NCI-H2171 (cell line): Measurements from ENCODE around the gene TACO1.

Experiments
- DNase-seq: peaks from one replicate; lab custom pipeline; 2025; lab: John Stamatoyannopoulos, UW

TACO1 gene

GRCh38 chr17:63601439-63602371 lies 1.0 kb downstream of the TACO1 start:
- DNase-seq = no peak

GRCh38 chr17:63609816-63610573 lies 9.3 kb downstream of the TACO1 start:
- DNase-seq = no peak

DNA sequence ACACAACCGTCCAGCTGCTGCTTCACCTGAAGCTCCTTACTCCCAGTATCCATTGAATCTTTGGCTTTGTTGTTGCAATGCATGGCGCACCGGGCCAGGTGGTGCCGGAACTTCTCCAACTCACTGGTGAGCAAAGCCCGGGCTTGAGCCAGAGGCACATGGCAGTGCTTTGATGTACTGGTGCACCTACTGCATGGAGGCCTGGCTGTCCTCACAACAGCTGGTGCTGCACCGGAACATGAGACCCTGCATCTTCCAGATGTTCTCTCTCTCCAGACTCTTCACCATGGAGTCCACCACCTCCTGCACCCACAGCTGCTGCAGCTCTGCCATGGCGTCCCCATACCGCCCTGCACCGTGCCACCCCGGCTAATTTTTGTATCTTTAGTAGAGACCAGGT lies 10.2 kb downstream of the TACO1 start:
- no peak for DNase-seq

DNA sequence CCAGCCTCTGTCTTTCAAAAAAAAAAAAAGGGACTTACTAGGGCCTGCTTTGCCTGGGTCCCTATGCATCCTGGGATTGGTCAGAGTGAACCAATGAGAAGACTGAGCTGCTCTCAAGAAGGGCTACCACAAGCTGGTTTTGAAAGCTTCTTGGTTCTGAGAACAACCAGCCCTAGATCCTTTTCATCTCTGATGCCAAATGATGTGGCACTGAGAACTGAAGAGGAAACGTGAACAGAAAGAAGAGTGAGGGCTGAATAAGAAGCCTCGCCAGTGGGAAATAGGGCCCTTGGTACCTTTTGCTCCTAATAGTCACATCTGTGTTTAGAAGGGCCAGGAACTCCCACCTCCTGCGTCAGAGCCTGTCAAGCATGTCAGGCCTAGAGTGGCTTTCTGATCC lies 10.7 kb downstream of the TACO1 start:
- DNase-seq = no peak

- no peak for DNase-seq
These were observed 13.0 kb downstream of the TACO1 start for GRCh38 chr17:63613663-63614062.

GRCh38 chr17:63621229-63621683 lies 20.6 kb downstream of the TACO1 start:
- DNase-seq = no peak

- DNase-seq = peak; percentile 99
These were observed 21.2 kb downstream of the TACO1 start, which contains the start of gene MAP3K3 for GRCh38 chr17:63621684-63622573. MAP3K3 (plus strand) TSS chr17:63622417; CDS start chr17:63622760, 343 bp downstream.

DNA sequence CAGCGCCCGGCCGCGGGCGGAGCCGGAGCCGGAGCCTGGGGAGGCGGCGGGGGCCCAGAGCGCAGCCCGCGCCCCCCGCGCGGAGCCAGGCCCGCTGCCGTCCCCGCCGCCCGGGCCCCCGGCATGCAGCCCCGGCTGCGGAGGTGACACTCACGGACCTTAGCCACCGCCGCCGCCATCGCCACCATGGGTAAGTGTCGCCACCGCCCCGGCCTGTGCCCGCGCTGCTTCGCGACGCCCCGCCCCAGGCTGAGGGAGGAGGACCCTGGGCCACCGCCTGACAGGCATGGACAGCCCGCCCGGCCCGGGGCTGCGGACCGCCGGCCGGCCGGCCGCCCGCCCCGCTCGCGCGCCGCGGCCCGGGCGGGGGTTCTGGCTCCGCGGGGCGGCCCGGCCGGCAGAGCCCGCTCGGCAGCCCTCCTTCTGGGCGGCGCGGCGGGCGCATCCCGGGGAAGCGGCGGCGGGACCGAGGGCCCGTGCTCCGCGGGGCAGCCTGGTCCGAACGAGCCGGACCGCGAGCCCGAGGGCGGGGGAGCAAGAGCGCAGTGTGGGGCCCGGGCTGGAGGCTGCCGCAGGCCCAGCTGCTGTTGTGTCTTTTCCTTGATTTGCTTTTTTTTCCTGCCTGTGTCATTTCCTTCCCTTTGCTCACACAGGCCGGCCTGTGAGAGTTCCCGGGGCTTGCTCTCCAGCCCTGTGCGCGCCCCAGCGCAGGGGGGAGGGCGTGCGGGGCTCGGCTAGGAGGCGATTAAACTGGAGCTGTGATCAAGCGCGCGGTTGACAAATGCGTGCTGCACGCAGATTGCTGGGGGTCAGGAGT lies 22.1 kb downstream of the TACO1 start:
- DNase-seq = peak; percentile 47

GRCh38 chr17:63623786-63624530 lies 23.3 kb downstream of the TACO1 start:
- DNase-seq = no peak

GRCh38 chr17:63624531-63624880 lies 23.8 kb downstream of the TACO1 start:
- no peak for DNase-seq

DNA sequence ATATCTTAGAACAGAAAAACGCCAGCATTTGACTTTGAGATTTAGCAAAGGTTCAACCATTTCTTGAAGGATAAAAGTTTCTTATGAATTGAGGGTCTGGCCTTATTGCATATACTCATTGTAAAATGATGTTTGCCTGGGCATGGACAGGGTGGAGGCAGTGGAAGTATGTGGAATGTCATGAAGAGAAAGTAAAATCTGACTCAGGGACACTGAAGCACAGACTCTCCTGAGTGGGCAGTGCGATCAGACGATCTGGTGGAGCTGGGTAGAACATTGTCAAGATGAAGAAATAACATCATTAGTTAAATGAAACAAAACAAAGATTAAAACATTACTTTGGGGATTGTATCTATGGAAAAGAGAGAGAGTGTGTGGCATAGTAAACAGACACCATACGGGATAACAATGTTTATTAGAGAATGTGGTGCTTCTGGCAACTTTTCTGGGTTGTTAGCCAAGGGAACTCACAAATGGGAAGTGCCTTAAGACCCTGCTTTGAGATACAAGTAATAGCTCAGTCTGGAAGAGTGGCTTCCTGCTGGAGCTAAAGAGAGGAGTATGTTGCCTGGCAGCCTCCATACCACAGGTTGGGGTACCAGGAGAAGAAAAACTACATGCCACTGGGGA lies 26.0 kb downstream of the TACO1 start:
- DNase-seq = no peak

DNA sequence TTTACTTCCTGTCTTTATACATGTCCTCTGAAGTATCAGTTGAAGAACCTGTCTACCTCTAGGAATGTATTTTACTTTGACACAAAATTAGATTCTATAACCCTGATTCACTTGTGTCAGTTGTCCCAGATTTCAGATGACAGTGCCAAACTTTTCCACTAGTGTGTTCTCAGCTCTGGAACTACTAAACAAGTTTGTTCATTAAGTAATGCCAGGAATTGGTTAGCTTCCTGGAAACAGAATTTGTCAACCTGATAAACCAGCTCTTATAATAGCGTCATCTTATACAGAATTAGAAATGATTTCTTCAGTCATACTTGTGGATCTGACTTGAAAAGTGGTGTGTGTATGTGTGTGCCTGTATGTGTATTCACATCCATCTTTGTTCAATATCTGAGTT lies 28.9 kb downstream of the TACO1 start:
- no peak for DNase-seq

DNA sequence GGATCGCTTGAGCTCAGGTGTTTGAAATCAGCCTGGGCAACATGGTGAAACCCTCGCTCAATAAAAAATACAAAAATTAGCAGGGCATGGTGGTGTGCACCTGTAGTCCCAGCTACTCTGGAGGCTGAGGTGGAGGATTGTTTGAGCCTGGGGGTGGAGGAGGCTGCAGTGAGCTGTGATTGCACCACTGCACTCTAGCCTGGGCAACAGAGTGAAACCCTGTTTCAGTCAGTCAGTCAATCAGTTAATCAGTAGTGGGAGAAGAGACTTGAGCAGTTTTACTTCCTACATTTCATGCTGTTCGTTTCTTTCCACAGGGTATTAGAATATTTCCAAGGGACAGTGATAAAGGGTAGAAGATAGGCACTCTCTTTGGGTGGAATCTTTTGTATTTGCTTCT lies 30.4 kb downstream of the TACO1 start:
- DNase-seq = no peak

DNA sequence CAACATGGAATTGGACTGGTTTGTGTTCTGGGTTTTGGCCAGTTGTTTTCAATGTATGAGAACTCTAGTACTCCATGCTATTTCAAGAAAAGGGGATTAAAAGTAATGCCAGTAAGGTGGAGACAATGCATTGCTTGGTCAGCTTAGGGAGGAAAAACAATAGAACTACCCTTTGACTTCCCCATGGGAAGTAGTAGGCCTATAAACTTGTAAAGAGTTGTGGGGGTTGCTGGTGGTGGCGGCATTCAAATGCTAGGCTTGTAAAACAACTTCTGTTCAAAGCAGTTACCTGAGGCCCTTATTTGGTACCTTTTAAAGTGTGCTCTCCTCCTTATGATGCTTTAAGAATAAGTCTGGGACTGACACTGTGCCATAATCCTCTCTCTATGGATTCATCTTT lies 30.9 kb downstream of the TACO1 start:
- no peak for DNase-seq

- DNase-seq = no peak
These were observed 33.0 kb downstream of the TACO1 start for GRCh38 chr17:63633742-63634141.

- DNase-seq = no peak
These were observed 33.5 kb downstream of the TACO1 start for GRCh38 chr17:63634163-63634562.

- DNase-seq = no peak
These were observed 34.1 kb downstream of the TACO1 start for GRCh38 chr17:63634816-63635215.

GRCh38 chr17:63635290-63635689 lies 34.6 kb downstream of the TACO1 start:
- no peak for DNase-seq

DNA sequence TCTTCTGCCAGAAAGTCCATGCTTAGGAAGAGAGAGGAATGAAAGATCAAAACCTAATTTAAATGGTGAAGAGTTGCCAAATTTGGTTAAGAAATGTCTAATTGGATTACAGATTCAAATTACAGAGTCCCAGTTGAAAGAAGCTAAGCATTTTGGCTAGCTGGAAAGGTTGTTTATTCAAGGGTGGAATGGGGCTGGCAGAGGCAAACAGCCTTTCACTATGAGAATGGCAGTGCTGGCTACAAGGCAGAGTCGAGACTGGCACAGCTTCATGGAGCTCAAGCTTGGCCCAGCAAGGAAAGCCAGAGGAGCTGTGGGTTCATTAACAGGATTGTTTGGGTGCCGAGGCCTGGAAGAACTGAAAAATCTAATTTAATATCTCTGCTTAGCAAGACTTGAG lies 35.1 kb downstream of the TACO1 start:
- DNase-seq = no peak

DNA sequence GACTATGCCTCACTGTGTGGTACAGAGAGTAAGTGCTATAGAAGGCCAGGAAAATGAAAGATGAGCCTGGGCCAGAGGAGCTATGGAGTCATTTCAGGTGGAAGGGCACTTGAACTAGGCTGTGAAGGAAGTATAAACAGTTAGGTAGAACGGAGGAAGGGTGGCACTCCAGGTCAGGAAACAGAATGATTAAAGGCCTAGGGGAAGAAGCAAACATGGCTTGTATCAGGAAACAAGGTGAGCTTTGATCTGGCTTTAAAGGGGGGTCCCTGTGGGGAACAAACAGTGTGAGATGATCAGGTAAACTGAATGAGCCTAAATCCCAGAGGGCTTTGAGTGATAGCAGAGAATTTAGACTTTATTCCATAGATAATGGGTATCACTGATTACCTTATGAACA lies 38.4 kb downstream of the TACO1 start:
- DNase-seq = no peak
